T-helper 1 cell treated with Interleukin-12 subunit alpha and Interleukin-12 subunit beta and Interleukin-4 antibody, amounts not matched to agents 30 ng/mL and 1 ng/mL, for 36 hours (primary cell): ENCODE data around the gene ADGRL3. TPM values are rescaled to one million over a fixed set of nuclear protein-coding genes. Genes with fewer than 3 reads are reported as not detected.

ENCODE experiments used
- intact Hi-C: fragments of 100-400 bp; cut with micrococcal nuclease; formaldehyde crosslinking; loops from one replicate; pipeline ENCODE4 v1.15.1; 2024
- total RNA-seq: library from RNA; stranded (reverse); gene quantifications from 2 replicates; pipeline ENCODE4 v1.2.3, GENCODE V29; 2022

The ADGRL3 gene
- total RNA-seq, 1 donor from 2014 or later = not detected

DNA sequence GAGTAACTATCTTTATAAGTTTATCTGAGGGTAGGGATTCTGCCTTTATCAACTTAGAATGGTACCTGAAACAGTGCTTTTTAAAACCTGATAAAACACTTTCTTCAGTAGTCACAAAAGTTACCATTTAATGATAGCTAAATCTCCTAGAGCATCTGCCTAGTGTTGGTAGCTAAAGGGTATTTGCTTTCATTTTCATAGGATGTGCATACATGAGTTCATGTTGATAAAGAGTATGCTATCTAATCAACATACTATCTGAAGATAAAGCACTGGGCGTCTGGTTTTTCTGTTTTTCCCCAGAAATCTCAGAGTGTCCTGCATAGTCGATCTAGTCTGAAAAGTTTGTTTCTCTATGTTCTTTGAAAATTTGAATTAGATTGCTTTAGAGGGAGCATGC lies 75.1 kb downstream of the ADGRL3 start:
- intact Hi-C loops = no loop called here

DNA sequence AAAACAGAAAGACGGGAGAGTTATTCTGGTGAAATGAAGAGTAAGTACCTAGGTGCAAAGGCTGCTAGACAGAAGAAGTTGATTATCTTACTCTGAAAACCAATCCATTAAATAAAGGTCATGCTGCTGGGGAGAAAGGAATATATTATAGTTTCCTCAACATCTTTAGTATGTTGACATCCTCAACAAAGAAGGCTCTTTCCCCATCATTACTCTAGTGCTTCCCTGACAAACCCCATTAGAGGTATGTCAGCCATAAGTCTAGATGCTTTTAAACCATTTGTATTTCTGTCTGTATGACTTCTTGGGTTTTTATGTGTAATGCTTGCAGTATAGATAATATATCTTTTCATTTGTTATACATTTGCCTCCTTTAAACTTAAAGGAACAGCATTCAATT lies 75.9 kb downstream of the ADGRL3 start:
- intact Hi-C loops = no loop called here

DNA sequence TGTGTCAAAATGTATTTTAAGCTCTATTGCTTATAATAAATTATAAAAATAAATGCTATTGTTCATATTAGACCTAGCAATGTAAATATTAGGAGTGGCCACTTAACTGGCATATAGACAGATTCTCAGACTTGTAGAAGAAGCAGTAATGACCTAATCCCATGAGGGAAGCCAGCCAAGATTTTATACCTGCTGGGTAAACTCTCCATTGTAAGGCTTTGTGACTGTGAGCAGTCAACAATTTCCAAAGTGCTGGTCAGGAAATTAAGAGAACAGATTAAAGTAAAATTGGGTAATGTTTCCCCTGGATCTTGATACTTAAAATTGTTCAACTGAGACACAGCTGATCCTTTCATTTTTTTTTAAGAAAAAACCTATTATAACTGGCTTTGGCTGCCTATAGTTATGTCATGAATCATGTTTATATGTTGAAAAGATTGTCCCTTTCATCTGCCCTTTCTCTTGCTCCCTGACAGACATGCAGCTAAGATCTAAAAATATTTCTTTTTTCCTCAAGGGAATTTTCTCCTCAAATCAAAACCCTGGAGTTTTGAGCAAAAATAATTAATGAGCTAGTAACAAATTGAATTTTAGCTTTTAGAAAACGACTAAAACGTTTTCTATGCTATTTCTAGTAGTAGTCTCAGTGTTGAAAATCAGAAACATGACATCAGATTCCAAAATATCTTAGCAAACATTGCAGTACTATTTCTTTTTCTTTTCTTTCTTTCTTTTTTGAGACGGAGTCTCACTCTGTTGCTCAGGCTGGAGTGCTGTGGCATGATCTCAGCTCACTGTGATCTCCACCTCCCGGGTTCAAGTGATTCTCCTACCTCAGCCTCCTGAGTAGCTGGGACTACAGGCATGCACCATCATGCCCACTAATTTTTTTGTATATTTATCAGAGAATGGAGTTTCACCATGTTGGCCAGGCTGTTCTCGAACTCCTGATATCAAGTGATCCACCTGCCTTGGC lies 77.9 kb downstream of the ADGRL3 start:
- intact Hi-C loops = no loop called here

DNA sequence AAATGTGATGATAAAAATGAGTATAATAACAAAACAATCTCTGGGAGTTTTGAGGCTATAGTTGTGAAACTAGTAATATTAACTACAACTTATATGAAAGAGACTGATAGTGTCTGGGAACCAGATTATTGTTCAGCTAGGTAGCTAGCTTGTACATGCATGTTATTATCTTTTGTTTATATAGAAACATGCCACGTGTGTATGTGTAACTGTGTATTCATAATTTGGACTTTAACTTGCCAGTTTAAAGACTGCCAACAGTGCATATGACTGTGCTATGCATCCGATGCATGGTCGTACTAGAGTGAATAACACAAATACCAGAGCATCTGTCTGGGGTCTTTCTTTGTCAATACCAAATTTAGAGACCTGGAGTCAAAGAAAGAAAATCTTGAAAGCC lies 92.2 kb downstream of the ADGRL3 start:
- intact Hi-C loops = no loop called here

DNA sequence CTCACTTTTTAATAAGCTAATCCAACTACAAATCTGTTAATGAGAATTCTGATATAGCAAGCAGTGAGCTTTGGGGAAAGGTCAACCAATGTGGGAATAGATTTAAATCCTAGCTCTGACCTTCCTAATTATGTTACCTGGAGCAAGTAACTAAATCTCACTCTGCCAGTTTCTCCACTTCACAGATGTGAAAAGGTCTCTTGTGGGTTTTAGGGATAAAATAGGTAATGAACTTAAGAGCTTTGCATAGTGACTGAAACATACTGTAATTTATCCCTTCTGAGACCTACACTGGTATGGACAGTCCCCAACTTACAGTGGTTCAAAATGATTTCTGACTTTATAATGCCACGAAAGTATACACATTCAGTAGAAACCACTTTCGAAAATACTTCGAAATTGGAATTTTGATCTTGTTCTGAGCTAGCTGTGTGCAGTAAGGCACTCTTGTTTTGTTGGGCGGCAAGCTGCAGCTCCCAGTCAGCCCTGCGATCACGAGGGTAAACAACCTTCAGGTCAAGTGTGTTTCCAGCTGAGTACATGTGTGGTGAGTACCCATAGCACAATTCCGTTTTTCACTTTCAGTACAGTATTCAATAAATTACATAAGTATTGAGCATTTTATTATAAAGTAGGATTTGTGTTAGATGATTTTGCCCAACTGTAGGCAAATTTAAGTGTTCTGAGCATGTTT lies 93.7 kb downstream of the ADGRL3 start:
- intact Hi-C loops = no loop called here

DNA sequence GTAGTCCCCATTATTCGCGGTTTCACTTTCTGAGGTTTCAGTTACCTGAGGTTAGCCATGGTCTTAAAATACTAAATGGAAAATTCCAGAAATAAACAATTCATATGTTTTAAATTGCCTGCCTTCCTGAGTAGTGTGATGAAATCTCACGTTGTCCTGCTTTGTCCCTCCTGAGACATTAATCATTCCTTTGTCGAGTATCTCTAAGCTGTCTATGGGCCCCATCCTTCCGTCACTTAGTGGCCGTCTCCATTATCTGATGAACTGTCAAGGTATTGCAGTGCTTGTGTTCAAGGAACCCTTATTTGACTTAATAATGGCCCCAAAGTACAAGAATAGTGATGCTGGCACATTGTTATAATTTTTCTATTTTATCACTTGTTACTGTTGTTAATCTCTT lies 94.8 kb downstream of the ADGRL3 start:
- intact Hi-C loops = no loop called here

DNA sequence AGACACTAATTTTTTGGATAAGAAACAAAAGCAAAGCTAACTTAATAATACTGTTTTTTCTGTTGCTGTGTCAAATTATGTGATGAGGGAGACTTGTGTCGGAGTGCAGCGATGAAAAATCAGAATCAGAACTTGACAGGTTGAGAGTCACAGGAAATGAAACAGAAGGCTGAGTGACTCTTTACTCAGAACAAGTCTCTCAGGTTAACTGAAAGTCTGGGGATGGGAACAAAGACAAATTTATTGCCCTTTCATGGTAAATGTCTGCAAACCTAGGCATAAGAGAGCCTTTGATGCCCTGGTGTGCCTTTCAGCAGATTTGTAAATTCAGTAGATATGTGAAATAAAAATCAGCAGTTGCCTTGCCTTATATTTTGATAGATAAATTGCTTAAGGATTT lies 96.0 kb downstream of the ADGRL3 start:
- intact Hi-C loops = no loop called here

DNA sequence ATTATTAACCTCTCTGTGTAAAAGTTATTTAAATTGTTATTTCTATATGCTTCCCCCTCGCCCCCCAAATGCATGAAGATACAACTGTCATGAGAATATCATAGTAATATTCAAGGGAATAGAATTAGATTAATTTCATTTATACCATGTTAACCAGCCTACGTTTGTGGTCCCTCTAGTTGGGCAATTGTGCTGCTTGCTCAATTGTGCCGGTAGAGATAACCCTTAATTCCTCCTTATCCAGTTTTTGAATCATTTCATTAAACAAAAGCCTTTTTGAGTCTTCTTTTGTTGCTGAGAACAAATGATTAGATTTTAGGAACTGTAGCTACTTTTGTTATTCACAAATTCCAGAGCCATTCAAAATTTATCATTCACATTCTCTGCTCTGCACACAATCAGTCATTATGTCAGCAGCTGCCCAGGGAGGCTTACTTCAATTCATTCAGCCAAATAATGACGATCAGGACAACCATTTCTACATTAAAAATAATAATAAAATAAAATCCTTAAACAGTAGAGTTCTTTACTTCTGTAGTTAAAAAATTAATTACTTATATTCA lies 98.1 kb downstream of the ADGRL3 start:
- intact Hi-C loops = no loop called here

DNA sequence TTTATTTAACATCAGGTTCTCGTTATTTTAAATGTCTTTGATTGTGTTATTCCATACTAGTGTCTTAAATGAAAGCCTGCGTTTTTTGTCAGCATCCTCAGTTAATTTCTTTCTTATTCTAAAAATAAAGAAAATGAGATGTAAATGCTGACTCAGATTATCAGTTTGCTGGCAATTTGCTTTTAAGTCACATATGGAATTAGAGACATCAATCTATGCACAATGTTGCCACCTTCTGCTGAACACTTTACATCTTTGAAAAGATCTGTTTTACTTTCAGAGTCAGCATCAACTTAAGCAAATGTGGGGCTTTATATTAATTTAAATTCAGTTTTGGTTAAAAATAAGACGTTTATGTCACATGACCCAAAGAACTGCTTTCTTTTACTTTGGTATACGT lies 99.2 kb downstream of the ADGRL3 start:
- intact Hi-C loops = no loop called here

DNA sequence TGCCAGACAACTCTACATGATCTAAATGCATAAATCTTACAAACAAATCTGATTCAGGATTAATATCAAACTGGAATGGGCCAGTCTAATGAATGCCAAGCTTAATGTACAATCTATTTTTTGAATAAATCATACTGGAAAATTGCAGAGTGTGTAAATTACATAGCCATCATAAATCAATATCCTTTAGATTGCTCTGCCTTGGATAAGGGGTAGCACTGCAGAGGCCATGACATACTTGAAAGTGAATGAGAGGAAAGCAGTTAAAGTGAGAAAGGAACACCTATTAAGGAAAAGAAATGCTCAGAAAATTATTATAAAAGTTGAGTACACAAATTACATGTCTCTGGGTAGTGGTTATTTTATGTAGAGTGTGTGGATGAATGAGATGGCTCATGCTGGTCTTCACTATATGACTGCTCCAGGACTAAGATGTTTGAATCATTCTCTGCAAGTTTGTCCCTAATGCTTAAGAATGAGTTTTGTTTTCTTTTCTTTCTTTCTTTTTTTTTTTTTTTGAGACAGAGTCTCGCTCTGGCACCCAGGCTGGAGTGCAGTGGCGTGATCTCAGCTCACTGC lies 100.2 kb downstream of the ADGRL3 start:
- intact Hi-C loops = no loop called here

DNA sequence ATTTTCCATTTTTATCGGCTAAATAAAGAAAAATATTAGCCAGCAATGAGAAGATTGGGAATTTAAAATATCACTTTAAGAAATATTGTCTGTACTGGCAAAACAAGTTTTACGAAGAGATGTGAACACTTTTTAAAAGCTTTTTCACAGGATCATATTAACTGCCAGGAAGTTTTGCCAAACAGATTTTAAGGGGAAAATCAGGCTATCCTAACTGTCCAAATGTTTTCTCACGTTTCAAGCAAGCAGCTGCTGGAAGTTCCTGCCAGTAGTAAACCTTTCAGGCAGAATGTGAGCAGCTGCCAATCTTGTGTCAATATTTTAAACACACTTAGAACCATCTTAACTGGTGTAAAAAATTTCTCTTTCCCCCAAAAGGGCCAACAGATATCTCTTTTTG lies 101.1 kb downstream of the ADGRL3 start:
- intact Hi-C loops = no loop called here

DNA sequence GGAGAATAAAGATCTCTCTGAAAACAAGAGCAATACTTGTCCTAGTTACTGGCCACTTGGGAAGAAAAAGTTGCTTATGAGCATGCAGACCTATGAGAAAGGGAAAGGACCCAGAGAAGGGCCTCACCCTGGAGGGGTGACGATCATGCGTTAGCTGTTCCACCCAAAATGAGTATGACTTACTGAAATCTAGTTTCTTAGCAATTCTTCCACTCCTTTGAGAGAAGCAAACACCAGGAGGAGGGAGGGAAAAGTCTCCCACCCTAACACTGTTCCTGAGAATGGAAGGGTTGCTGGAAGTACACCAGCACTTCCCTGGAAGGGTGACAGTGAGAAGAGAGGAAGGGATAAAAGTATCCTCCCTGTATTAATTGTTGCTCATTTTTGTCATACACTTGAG lies 107.9 kb downstream of the ADGRL3 start:
- intact Hi-C loops = no loop called here

DNA sequence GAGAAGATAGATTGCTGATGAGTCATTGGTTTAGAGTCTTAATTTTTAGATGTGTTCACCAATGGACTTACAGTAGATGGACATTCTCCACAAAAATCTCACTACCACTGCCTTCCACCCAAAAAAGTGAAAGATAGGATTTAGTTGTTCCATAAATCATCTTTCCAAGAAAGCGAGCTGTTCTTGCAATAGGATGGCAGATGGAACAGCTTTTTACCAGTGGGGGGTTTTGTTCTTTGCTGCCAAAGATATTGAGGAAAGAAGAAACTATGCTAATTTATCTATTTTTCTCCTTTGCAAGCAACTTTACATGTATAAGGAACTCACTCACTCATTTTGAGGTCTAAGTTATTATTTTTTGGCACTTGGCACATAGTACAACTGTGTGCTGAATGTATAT lies 109.5 kb downstream of the ADGRL3 start:
- intact Hi-C loops = no loop called here

DNA sequence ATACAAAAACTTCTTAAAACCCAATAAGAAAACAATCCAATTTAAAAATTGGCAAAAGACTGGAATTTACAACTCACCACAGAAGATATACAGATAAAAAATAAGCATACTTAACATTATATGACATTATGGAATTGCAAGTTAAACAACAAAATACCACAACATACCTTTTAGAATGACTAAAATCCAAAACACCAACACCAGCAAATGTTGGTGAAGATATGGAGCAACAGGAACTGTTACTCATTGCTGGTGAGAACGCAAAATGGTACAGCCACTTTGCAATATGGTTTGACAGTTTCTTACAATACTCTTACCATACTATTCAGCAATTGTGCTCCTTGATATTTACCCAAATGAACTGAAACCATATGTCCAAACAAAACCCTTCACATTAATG lies 112.4 kb downstream of the ADGRL3 start:
- intact Hi-C loops = no loop called here

DNA sequence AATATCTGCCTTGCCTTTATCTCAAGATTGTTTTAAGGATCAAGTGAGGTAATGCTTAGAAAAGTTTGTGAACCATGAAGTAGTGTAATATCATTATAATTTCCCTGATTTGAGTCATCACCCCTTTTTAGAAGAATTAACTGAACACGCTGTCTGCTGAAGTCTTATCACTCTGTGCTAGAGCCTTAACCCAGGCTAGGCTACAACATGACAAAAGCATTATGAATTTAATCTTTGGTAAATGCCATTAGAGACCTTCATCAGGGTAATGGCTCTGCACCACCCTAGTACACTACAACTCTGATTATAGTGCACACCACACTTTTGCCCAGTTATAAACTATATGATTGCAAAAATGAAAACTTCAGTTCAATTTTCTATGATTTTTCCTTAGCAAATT lies 118.3 kb downstream of the ADGRL3 start:
- intact Hi-C loops = no loop called here

DNA sequence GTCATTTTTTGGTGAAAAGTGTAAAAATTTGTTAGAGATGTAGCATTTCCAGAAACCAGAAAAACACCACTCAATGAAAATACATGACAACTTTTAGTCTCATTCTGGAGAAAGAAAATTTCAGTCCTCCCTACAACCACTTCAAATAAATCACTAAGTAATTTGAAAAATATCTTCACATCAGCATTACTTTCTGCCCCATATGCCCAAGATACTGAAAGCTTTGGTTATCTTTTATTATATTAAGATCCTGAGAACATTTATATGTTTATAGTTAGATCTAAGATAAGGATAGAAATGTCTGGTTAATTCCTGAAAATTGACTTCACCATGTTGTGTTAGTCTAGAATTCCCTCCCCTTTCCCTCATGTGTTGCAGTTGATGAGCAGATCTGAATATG lies 119.0 kb downstream of the ADGRL3 start:
- intact Hi-C loops = no loop called here

DNA sequence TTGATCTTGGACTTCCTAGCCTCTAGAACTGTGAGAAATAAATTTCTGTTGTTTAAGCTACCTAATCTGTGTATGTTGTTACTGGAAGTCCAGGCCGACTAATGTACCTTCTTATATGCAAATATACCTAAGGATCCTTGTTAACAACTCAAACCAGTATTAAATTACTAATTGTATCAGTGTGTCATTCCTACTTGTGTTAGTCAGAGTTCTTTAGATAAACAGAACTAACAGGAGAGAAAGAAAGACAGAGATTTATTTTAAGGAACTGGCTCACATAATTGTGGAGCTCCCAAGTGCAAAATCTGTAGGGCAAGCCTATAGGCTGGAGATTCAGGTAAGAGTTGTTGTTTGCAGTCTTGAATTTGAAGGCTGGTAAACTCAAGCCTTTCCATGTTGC lies 120.0 kb downstream of the ADGRL3 start:
- intact Hi-C loops = no loop called here

DNA sequence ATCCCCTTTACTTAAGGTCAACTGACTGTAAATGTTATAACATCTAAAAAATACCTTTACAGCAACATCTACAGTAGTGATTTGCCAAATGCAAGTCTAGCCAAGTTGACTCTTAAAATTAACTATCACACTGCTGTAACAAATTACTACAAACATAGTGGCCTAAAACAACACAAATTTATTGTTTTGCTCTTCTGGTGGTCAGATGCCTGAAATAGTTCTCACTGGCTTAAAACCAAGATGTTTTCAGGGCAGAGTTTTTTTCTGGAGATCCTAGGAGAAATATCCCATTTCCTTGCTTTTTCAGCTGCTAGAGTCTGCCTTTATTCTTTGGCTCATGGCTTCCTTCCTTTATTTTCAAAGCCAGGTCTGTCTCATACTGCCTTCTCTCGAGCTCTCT lies 120.5 kb downstream of the ADGRL3 start:
- intact Hi-C loops = no loop called here

DNA sequence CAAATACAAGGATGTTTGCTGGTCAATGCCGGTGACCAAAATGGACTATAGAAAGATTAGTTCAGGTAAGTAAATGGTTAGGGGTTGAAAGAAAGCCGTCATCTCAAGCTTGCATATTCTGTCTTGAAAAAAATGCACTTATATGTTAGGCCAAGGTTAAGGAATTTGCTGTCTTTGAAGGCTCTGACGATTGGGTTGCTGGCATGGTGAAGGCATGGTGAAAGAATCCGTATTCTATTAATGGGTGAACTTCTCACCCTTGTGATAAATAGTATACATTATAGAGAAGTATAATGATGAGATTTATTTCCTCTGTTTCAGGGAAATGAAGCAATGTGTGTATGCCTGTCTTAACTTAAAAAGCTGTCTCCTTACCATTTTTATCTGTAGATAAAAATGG lies 132.6 kb downstream of the ADGRL3 start:
- intact Hi-C loops = no loop called here

DNA sequence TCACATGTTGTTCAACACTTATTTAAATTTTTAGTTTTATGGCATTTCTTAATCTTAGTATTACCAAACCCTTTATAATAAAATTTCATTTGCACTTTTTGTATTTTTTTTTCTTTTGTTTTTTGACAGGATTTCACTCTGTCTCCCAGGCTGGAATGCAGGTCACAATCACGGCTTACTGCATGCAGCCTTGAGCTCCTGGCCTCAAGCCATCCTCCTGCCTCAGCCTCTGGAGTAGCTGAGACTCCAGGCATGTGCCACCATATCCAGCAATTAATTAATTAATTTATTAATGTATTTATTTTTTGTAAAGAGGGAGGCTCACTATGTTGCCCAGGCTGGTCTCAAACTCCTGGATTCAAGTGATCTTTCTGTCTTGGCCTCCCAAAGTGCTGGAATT lies 133.4 kb downstream of the ADGRL3 start:
- intact Hi-C loops = no loop called here

DNA sequence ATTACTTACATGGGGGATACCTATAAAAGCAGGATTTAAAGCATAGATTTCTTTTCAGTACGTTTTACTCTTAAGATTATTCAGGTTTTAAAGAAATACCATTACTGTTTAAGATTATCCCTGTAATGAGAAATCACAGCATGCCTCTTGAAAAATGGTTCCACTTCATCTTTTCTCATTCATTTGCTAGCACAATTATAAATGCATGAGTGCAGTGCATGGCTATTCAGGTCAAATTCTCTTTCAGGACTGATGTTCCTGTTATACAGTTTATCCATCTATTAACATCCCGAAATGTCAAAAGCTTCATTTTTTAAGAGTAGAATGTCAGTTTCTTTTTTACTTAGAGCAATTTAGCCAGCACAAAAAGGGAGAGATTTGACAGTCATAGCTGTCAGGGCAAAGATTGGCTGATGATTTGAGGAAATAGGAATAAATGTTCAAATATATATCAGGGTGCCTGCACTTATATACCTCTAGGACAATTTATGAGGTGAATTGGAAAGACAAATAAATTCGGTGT lies 135.2 kb downstream of the ADGRL3 start:
- intact Hi-C loops = no loop called here

DNA sequence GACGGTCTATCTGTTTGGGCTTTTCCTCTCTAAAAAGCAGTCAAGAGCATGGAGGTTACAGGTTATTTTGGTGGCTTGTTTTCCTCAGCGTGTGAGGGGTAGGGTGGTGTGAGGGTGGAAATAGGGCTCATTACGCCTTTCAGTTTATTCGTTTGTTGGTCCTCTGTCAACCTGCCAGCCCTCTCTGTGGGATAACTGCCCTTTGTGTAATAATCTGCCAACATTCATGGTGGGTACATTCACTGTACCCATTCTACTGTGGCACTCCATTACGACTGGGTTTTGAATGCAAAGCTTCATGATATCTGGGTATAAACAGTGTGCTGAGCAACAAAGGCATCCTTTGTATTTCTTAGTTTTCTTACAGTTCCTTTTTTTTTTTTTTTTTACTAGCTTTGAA lies 136.4 kb downstream of the ADGRL3 start:
- intact Hi-C loops = no loop called here
